ENCODE data around the gene ENO1. TPM values are rescaled to one million over a fixed set of nuclear protein-coding genes. Genes with fewer than 3 reads are reported as not detected.

The ENO1 gene
- total and polyA plus RNA-seq, 9 of the 15 experiments (the other 6 are each of a cell fraction or from before 2014, with no cell fraction given) = 2,249 to 7,472 (median 2,868) TPM

GRCh38 chr1:8848663-8849386 is 29.7 kb downstream of the ENO1 start (continued):
- TF ChIP-seq MITF (IDR thresholded peaks at IDR 0.05) (peak; percentile 10; the same call in 1 of the 2 replicates), CBX5 (IDR thresholded peaks at IDR 0.05; ENCODE audit: borderline replicate concordance, low read depth) (peak; percentile 51; the same call in 1 of the 2 replicates), SRSF7 (optimal IDR thresholded peaks at IDR 0.05; ENCODE audit: low read depth, low read length) (no peak), MEF2D (tag; conservative IDR thresholded peaks at IDR 0.05; ENCODE audit: low read depth) (no peak), POLR2H (tag; IDR thresholded peaks at IDR 0.05; ENCODE audit: low read depth) (no peak), HNRNPLL (IDR thresholded peaks at IDR 0.05; ENCODE audit: low read depth, low read length, poor library complexity, severe bottlenecking) (no peak), ARID1B (IDR thresholded peaks at IDR 0.05) (no peak), ELF2 (CRISPR knock-in tag; IDR thresholded peaks at IDR 0.05) (no peak), ZNF444 (CRISPR knock-in tag; IDR thresholded peaks at IDR 0.05) (no peak), DDX20 (tag; IDR thresholded peaks at IDR 0.05; ENCODE audit: low read depth) (no peak), ZKSCAN8 (CRISPR knock-in tag; IDR thresholded peaks at IDR 0.05) (no peak), ZNF436 (CRISPR knock-in tag; IDR thresholded peaks at IDR 0.05) (no peak), NFIC (IDR thresholded peaks at IDR 0.05) (peak; percentile 74), ZNF133 (CRISPR knock-in tag; IDR thresholded peaks at IDR 0.05) (no peak), SETDB1 (IDR thresholded peaks at IDR 0.05; ENCODE audit: low read length) (no peak), MAX (CRISPR knock-in tag; IDR thresholded peaks at IDR 0.05) (peak; percentile 26; the same call in 1 of the 2 replicates), KDM2B (CRISPR knock-in tag; IDR thresholded peaks at IDR 0.05) (no peak), TAL1 (IDR thresholded peaks at IDR 0.05) (no peak), ZBTB40 (IDR thresholded peaks at IDR 0.05) (no peak), ZBTB40 (CRISPR knock-in tag; IDR thresholded peaks at IDR 0.05) (no peak)
